ACHN (cell line): Measurements from ENCODE around the gene SUGCT.
A peak's percentile ranks its signal among the peaks of the same experiment; 100 is the strongest.

Experiments used
- DNase-seq: peaks from one replicate; pipeline ENCODE4 v3.0.0-alpha.2; 2015
- in situ Hi-C: cut with HindIII; loops from 2 replicates; pipeline ENCODE4 v1.10.0; 2017; ENCODE audit warnings: low sequenced_read_pairs, low pct_ligation_motif_present, low pct_unique_long_range_greater_than_20kb

The SUGCT gene

DNA sequence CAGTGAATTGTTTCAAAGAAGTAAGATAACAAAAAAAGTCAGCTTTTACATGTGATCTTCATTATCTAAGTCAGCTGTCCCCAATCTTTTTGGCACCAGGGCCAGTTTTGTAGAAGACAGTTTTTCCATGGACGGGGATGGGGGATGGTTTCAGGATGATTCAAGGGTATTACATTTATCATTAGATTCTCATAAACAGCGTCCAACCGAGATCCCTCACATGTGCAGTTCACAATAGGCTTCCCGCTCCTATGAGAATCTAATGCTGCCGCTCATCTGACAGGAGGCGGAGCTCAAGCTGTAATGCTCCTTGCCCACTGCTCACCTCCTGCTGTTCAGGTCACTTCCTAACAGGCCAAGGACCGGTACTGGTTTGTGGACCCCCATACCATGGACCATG is 607.5 kb downstream of the SUGCT start:
- DNase-seq: no peak
- in situ Hi-C loops: no loop called here

DNA sequence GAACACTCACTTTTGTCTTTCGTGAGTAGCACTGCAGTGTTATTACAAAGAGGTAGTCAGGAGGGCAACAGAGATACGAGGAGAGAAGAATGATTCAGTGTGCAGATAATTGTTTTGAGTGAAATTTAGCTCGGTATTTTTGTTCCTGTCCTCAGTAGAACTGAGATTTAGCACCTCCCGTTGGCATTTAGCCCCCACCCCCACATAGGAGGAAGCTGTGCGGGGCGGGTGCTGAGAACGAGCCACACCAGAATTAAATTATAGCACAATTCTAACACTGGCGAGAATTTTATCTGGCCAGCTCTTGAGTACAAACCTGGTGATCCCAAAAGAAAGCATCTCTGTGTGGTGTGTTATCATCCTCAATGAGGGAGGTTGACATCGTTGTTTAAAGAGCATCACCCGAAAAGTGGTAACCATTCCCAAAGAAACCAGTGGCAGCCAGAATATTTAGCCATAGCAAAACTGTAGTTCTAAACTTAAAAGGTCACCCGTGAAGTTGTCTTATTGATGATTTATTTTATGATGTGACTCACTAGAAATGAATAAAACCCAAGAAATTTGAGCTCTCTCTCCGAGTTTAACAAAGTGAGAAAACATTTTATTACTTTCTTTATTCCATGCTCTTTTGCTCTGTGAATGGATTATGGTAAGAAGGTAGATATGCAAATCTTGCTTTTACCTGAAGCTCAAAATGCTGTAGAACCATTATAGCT is 612.2 kb downstream of the SUGCT start:
- DNase-seq: no peak
- in situ Hi-C loops: no loop called here

DNA sequence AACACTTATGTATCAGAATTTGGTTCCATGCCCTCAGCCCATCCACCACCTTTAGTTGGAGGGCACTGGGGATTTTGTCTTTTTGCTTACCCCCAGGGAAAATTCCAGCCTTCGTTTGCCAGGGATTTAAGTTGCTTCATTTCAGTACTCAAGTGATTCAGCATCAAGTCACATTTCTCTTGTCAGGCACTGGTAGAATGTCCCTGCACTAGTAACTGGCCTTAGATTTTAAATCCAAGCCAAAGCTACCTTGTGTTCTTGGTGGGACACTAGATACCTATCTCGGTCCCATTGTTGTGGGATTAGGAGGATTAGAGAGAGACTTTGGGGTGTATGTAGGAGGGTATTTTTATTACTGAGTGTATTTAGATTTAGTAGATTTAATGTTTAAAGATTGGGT is 613.1 kb downstream of the SUGCT start:
- in situ Hi-C loops: no loop called here
- no peak for DNase-seq

DNA sequence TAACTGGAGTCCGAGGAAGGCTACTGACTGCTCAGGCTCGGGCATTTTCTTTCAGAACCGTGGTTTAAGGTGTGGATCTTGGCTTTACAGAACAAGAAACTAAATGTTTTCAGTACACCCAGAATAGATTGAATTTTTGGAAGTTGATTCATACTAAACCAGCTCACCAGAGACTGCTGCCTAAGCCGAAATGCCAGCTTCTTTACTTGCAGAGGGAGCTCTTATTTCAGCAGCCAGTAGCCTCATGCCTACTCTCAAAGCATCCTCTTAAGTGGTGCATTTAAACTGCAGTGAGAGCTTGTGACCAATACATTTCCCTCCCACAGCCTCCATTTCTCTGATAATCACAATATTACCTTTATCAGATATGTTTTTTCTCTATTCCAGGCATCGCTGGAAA is 615.1 kb downstream of the SUGCT start:
- no peak for DNase-seq
- in situ Hi-C loops: no loop called here

DNA sequence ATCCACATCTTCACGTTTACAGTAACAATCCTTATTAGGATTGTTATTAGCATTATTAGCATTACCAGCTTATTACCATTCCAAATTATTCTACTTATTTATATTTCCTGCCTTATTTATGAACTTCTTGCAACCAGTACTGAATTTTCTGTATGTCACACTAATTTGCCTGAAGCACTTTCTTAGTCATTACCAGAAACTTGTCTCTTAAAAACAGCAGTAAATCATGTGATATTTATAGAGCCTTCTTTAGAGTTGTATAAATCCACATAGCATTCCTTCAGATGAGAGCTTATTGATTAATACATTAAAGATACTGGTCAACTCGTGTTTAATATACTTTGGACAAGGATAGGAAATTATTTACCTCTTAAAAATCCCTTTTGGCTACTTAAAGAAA is 618.6 kb downstream of the SUGCT start:
- in situ Hi-C loops: no loop called here
- no peak for DNase-seq

DNA sequence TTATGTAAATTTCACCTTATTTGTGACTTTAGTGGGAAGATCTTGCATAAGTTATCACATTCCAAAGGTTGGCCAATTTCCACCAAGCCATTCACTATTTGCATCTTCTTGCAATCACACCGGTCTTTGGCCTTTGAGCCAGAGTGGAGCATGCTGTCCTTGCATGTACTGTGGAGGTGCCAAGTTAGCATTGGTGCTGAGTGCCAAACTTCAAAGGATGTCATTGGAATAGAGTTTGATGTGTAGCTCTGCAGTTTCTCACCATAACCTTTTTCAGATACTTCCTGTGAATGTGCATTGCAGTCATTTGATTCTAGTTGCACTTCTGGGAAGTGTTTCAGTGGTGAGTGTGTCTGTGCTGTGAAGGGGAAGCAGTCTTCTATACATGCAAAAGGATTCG is 620.6 kb downstream of the SUGCT start:
- DNase-seq: no peak
- in situ Hi-C loops: no loop called here

DNA sequence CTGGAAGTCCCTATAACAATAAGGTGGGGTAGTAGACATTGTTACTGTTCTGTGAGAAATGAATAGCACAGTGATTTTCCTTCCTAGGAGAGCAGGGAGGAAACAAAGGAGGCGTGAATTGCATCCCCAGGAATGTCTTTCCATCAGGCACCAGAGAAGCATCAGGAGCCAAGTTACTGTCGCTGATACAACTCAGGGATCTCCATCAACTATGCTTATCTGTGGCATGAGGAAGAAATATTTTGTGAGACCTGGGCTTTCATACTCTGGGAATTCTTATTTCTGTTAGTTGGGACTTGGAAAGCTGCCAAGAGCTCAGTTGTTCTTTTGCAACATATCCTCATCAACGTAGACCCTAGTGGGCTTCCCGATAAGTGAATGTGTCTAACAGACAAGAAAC is 622.3 kb downstream of the SUGCT start:
- no peak for DNase-seq
- in situ Hi-C loops: no loop called here

DNA sequence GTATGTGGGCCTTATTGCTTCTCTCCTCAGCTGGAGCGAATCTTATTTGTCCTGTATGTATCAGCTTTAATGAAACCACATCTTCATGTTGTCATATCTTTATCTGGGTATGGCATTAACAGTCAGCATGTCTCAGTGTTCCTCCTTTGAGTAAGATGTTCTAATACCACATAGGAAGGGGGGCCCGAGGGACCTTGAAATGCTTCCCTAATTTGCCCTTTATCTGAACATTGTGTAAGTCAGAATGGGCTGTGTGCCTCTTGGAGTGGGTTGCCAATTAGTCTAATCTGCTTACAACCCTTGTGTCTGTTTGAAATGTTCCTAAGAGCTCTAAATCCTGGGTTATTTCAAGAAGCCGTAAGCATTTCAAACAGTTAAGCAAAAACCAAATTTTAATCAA is 623.8 kb downstream of the SUGCT start:
- in situ Hi-C loops: no loop called here
- no peak for DNase-seq

DNA sequence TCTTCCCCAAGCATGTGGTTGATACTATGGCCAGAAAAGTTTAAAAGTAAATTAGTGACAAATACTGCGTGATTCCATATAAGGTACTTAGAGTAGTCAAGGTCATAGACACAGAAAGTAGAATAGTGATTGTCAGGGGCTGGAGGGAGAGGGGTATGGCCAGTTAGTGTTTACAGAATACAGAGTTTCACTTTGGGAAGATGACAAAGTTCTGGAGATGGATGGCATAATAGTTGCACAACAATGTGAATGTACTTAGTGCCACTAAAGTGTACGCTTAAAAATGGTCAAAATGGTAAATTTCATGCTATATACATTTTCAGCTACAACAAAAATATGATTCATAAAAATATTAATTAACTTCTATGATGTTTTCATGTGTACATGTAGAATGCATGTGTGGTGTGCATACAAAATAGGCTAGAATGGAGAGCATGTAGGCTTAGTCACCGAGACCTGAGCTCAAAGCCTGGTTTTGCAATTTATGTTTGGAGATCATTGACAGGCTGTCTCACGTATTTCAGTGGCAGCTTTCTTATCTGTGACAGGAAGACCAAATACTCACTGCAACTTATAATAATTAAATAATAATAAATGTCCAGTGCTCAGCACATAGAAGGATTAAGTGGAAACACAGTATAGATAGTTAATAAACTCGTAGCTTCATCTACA is 625.6 kb downstream of the SUGCT start:
- in situ Hi-C loops: no loop called here
- DNase-seq: peak; percentile 58

DNA sequence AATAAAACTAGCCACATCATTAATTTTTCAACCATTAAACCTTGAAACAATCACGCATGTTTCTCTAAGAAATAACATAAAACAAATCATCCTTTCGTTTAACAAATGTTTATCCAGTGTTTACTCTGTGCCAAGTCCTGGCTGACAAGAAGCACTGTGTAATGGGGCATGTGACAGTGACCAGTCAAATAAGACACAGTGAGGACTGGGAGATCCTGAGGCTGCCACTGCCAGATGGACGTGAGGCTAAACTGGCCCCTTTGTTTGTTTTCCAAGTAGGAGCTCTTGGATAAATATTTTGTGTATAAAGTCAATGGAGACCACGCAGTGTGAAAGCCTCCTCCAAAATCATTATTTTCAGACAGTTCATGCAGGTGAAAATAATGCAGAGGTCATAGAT is 626.2 kb downstream of the SUGCT start:
- DNase-seq: no peak
- in situ Hi-C loops: no loop called here

DNA sequence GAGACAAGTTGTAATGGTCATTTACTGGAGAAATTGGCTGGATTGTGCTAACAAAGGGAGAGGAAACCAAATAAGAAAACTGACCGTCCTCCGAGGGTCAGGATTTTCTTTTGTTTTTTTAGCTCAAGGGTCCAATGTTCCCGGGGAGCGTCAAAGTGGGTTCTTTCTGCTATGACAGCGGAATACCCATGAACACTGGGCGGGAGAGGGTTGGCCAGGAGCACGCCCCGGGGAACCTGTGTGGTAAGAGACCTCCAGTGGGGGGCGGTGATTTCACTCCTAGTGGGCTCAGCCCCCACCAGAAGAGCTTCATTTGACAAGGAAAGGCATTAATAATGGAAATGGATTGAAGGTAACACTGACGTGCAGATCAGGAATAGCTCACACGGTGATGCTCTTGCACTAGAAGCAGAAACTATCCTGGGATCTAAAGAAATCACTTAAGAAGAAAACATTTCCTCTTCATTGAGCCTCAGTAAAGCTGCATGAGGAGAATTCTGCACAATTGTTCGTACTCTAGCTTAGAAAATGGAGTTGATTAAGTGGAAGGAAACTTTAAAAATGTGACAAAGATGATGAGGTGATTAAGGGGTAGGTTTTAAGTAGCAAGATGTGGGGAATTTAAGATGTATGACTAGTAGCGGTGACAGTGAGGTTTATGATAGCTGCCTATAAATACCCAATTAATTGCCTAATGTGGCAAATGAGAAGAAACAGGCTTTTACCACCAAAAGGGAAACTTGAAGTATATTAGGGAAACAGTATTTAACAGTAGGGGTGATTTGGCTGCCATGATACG is 627.2 kb downstream of the SUGCT start:
- DNase-seq: no peak
- in situ Hi-C loops: no loop called here

DNA sequence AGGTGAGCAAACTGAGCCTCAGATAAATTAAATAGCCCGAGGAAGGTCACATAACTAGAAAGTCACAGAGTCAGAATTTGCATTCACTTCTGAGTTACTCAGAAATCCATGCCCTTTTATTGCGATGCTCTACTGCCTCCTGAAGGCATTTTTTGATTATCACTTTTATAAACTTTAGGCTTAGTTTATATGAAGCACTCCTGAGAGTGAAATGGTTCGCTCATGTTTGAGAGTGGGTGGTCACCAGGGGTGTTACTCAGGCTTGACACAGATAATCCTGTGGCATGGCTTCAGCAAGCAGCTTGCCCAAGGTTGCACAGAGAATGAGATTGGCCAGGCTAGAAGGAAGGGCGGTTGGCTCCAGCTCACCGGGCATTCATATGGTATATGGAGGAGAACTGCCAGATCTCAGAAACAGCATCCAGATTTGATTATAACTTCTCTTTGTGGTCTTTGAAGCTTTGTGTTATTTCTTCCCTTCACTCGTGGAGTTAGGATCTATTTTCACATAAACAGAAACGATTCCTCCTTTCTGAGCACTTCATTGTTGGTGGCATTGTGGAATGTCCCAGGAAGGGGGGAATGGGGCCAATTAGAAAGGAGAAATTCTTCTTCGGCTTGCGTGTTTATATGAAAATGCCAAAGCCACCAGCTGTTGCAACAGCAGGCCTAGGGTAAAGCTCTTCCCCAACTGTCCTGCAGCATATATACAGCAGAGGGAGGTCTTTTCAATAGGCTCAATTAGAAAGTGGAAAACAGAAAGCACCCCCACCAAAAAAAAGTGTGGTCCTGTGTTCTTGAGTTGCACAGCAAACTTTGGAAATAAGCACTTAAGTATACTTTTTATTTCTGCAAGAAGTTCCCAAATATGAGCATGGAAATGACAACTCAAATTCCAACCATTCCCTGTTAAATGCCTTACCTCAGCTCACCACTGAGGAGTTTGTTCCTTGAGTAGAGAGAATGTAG is 628.8 kb downstream of the SUGCT start:
- in situ Hi-C loops: no loop called here
- no peak for DNase-seq

DNA sequence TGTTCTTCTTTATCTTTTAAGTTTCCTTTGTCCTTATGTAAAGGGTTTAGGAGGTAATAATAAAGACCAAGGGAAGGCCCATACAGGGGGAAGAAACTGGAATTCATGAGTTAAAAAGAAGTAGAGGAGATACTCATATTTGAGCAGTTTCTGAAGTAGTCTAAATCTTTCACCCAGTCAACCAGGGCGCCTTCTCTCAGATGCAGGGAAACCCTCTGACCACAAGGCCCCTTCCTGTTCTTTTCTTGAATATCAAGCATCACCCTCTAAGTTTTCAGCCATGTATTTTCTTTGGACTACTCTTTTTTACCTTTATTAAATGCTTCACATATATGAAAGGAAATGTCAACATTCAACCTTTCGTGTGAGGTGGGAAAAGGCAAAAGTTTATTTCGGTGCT is 630.8 kb downstream of the SUGCT start:
- in situ Hi-C loops: no loop called here
- no peak for DNase-seq

DNA sequence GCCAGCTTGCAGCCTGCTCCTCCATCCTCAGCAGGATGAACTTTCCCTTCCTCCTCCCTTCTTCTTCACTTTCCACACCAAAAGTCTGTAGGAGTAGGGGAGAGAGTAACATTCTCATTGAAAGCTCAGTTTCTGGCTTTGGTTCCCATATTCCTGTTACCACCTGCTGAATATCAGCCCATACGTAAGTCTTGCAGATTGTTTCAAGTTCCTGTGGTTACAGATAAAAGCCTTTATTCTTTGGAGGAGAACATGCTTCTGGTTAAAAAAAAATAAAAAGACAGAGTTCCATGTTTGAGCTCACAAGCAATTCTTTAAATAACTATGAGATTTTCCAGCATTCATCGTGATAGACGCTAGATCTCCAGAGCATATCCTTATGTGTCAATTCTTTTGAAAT is 637.3 kb downstream of the SUGCT start:
- in situ Hi-C loops: no loop called here
- DNase-seq: no peak

DNA sequence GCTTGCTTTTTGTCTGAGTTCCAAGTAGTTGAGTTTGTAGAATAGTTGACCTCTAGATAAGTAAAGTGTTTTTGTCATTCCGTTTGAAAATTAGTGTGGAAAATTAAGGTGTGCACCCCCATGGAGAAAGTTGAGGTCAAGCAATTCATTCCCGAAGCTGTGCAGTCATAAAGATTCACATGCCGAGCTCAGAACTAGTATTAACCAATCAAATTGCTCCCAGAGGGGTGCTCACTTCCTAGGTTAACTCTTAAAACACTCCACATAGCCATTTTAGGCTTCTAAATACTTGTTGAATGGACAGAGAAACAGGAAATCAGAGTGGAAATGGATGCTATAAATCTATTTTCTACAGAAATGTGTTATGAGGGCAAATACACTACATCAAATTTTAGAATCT is 638.9 kb downstream of the SUGCT start:
- DNase-seq: no peak
- in situ Hi-C loops: no loop called here

DNA sequence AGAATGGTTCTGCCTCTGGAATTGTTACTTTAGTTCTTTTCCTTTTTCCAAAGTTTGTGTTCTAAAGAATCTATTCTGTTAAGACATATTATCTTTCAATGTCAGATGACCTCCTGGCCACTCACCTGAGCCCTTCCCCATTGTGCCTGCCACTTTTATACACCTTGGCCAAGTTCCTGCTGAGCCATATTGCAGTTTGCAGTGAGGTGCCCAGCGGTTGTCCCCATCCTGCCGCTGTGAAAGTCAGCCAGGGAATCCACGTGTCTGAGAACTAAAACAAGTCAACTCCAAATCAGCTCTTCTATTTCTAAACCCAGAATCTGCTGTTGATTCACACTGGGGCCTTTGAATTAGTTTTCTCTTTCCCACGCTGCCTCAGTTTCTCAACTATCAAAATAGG is 641.1 kb downstream of the SUGCT start:
- in situ Hi-C loops: no loop called here
- no peak for DNase-seq

DNA sequence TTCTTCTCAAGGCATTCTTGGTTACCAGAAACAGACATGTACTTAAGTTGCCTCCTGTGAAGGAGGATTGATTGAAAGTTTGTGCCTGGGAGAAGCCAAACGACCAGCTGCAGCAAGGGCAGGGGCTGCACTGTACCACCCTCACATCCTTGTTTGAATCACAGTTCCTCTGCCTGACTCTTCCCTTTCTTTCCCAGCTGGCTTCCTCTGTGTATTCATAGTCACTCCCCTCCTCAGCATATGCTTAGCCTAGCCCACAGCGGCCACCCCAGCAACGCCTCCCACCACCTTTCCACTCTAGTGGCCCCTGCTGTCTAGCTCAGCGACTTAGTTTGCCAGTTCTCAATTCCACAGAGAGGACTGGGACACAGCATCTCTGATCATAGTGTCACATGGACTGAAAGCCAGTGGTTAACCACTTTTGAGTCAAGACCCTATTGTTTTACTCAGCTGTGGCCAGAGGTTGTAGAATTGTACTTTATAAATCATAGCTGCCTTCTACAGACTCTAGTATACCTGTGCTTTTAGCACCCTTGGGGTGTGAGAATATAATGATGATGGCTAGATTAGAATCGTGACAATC is 643.0 kb downstream of the SUGCT start:
- DNase-seq: no peak
- in situ Hi-C loops: no loop called here

DNA sequence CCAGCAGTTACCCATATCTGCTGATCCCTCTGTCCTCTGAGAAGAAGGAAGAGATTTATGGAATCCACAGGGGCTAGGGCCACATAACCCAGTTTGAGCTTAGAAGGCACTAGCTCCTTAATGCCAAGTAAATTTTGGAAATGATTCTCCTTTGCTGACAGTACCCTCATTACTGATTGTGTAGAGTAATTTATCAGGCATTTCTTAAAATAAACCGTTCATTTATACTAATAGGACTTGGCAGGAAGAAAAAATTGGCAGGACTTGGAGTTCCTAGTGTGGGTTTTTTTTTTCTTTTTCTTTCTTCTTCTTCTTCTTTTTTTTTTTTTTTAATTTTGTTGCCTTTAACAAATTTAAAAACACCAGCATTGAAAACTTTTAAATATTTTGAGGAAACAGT is 645.7 kb downstream of the SUGCT start:
- in situ Hi-C loops: no loop called here
- DNase-seq: no peak
